Testis (tissue), 2 donors: ENCODE results near the gene IFITM2.

Source experiments
- CTCF ChIP-seq, 3 experiments: fragments of 450-650 bp in 2 of 3; fragments of 200-600 bp in 1 of 3; sonication (generic) in 1 of 3; IDR thresholded peaks; one replicate each; pipeline ENCODE4 v1.5.1; 2016 to 2019; ENCODE audit warnings: antibody characterized with exemption in 3 of 3, mild to moderate bottlenecking in 2 of 3, moderate library complexity in 1 of 3
- POLR2A ChIP-seq: fragments of 450-650 bp; IDR thresholded peaks from one replicate; pipeline ENCODE4 v1.6.1; 2017; ENCODE audit warnings: antibody characterized with exemption, mild to moderate bottlenecking, moderate library complexity

GRCh38 chr11:316891-317301, 9.3 kb downstream of the IFITM2 start:
- no peak for TF ChIP-seq CTCF (IDR thresholded peaks at IDR 0.05)
- no peak for TF ChIP-seq POLR2A
